Measurements from ENCODE around the gene CYBA.

CYBA gene

GRCh38 chr16:88662843-88663606 is 12.2 kb upstream of the CYBA start, which contains the start of gene MVD:
Gene MVD, minus strand, starts transcription at chr16:88663091. Its CDS starts 11 bp downstream, at chr16:88663080.
- TF ChIP-seq, protein P1, sequence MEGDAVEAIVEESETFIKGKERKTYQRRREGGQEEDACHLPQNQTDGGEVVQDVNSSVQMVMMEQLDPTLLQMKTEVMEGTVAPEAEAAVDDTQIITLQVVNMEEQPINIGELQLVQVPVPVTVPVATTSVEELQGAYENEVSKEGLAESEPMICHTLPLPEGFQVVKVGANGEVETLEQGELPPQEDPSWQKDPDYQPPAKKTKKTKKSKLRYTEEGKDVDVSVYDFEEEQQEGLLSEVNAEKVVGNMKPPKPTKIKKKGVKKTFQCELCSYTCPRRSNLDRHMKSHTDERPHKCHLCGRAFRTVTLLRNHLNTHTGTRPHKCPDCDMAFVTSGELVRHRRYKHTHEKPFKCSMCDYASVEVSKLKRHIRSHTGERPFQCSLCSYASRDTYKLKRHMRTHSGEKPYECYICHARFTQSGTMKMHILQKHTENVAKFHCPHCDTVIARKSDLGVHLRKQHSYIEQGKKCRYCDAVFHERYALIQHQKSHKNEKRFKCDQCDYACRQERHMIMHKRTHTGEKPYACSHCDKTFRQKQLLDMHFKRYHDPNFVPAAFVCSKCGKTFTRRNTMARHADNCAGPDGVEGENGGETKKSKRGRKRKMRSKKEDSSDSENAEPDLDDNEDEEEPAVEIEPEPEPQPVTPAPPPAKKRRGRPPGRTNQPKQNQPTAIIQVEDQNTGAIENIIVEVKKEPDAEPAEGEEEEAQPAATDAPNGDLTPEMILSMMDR (IDR thresholded peaks at IDR 0.05; ENCODE audit: insufficient read depth, low read depth, low read length, missing control alignments) = no peak
- DNase-seq (ENCODE audit: low read depth) = peak; percentile 99
- H3K4me3 ChIP-seq (ENCODE audit: low read depth, low read length) = peak within 1 kb of the TSS; percentile 95

DNA sequence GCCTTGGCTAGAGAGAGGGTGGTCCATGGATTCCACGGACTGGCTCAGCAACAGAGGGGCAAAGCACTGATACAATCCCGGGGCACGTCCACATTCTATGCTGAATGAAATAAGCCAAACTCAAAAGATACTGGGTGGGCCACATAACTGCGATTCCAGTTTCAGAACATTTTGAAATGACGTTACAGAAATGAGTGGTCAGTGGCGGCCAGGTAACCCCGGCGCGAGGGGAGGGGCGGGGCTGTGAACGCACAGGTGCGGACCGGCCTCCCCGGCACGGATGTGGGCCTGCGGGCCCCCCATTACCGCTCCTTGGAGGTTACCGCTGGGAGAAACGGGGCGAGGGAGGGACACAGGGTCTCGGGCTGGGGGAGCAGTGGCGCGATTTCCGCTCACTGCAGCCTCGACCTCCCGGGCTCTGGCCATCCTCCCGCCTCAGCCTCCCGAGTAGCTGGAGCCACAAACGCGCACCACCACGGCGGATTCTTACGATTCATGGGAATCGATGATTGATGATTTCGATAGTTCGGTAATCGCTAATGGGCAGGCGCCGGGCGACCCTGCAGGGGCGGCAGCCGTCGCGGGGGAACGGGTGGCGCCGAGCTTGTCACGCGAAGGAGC is 11.5 kb upstream of the CYBA start:
- TF ChIP-seq, protein P1 (IDR thresholded peaks at IDR 0.05; ENCODE audit: insufficient read depth, low read depth, low read length, missing control alignments) = no peak
- peak overlapping the region; percentile 95 for H3K4me3 ChIP-seq (ENCODE audit: low read depth, low read length)
- DNase-seq (ENCODE audit: low read depth) = no peak

DNA sequence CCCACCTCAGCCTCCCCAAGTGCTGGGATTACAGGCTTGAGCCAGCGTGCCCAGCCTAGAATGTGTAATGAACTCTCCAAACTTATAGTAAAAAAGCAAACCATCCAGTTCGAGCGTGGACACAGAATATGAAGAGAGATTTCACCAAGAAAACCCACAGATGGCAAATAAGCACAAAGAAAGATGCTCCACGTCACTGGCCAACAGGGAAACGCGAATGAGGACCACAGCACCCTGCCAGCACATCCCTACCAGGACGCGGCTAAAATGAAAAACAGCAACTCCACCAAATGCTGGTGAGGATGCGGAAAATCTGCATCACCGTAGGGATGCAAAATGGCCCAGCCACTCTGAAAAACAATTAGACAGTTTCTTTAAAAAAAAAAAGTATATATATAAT is 10.6 kb upstream of the CYBA start:
- H3K4me3 ChIP-seq (ENCODE audit: low read depth, low read length) = peak overlapping the region; percentile 95
- TF ChIP-seq, protein P1 (IDR thresholded peaks at IDR 0.05; ENCODE audit: insufficient read depth, low read depth, low read length, missing control alignments) = no peak

DNA sequence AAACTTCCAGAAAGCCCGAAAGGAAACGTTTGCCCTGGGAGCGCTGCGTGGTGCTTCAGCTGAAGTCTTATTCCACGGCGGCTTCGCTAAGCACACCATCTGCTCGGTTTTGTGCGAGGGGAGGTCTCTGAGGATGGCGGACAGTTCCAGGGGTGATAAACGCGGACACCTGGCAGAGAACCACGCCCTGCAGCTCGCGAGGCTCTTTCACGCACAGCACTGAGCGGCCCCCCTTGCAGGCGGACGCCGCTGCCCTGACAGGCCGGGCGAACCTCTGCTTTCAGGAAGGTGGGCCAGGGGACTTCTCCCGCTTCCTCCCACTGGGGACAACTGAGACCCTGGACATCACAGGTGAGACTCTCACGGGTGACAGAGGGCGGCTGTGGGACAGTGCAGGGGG is 8.3 kb upstream of the CYBA start:
- no peak for DNase-seq (ENCODE audit: low read depth)
- H3K4me3 ChIP-seq (ENCODE audit: low read depth, low read length) = no peak overlapping the region
- TF ChIP-seq, protein P1 (IDR thresholded peaks at IDR 0.05; ENCODE audit: insufficient read depth, low read depth, low read length, missing control alignments) = no peak

More for the DNA sequence above, 10.6 kb upstream of the CYBA start:
- DNase-seq (ENCODE audit: low read depth) = no peak

DNA sequence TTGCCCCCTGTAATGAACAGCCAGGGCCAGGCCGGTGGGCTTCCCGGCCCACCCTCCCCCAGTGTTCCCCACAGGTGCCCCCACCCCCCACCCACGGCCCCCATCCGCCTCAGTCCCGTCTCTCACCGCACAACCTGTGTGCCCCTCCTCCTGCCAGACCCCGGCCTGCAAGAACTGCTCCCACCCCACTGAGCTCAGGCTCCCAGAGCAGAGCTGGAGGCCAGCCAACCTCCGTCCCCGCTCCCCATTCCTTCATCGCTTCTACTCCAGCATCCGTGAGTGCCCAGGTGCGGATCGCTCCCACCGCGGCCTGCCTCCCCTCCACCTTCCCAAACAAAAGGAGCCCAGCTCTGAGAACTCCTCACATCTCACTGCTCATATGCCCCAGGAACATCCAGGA is 7.9 kb upstream of the CYBA start:
- no peak for DNase-seq (ENCODE audit: low read depth)
- TF ChIP-seq, protein P1 (IDR thresholded peaks at IDR 0.05; ENCODE audit: insufficient read depth, low read depth, low read length, missing control alignments) = no peak
- no peak overlapping the region for H3K4me3 ChIP-seq (ENCODE audit: low read depth, low read length)

DNA sequence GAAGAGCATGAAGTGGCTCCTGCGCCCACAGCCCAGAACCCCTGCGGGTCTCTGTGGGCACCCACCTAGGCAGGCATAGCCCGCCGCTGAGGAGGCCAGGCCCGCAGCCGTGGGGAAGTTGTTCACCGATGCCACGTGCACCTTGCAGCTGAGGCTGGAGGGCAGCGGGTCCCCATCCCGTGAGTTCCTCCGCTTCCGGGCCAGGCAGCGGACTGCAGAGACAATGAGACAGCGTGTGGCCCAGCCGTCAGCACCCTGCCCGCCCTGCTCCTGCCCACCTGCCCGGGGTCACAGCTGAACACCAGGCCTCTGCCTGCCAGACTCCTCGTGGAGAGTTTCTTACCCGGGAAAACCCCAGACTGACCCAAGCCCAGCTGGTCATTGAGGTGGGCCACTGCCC is 6.5 kb upstream of the CYBA start:
- H3K4me3 ChIP-seq (ENCODE audit: low read depth, low read length) = no peak overlapping the region
- DNase-seq (ENCODE audit: low read depth) = no peak
- TF ChIP-seq, protein P1 (IDR thresholded peaks at IDR 0.05; ENCODE audit: insufficient read depth, low read depth, low read length, missing control alignments) = no peak

Data from GM12865 (cell line).